Stomach (tissue), 4 donors: Measurements from ENCODE around the gene RPAP3.

Source experiments
- EP300 ChIP-seq: sonication (generic); formaldehyde crosslinking; IDR thresholded peaks from one replicate; pipeline ENCODE4 v1.6.1; 2017; ENCODE audit warnings: antibody characterized with exemption
- POLR2A ChIP-seq, 4 donors: fragments of 450-650 bp; IDR thresholded peaks; one replicate each; pipeline ENCODE4 v1.6.1; 2016; ENCODE audit warnings: antibody characterized with exemption in 4 of 4, control low read depth in 2 of 4, mild to moderate bottlenecking in 1 of 4, moderate library complexity in 1 of 4
- POLR2AphosphoS5 ChIP-seq, 3 donors: sonication (generic); formaldehyde crosslinking; IDR thresholded peaks; one replicate each; pipeline ENCODE4 v1.6.1; 2016; ENCODE audit warnings: antibody characterized with exemption in 3 of 3

GRCh38 chr12:47614521-47614920 lies 91.3 kb downstream of the RPAP3 start:
- TF ChIP-seq POLR2AphosphoS5 (IDR thresholded peaks at IDR 0.05) (no peak), EP300 (no peak), POLR2A (IDR thresholded peaks at IDR 0.05) (no peak)
